Measurements from ENCODE around the gene ZNF74.
A peak's percentile ranks its signal among the peaks of the same experiment; 100 is the strongest.

Gene ZNF74

GRCh38 chr22:20440637-20441591 is 47.0 kb downstream of the ZNF74 start:
- peaks cover 9 to 43% (median 32%) of the 10 kb centered on the region in 11 experiments for H3K36me3 ChIP-seq
- H3K9ac ChIP-seq = no peak overlapping the region
- H3K9me3 ChIP-seq (replicated peaks in 1 of 11) = no peaks in the 10 kb centered on the region
- H3K27ac ChIP-seq = no peak overlapping the region
- TF ChIP-seq Cebpa-rat (IDR thresholded peaks at IDR 0.05) = no peak
- peaks cover 23 to 35% (median 29%) of the 10 kb centered on the region in 10 experiments for H3K4me1 ChIP-seq
- H3K4me2 ChIP-seq = peak overlapping the region in 1 of 11 experiments; percentile 10; a peak in 1 of 22 replicates
- H4K20me1 ChIP-seq = peaks cover 34 to 87% (median 50%) of the 10 kb centered on the region in 11 experiments; a peak in 19 of 22 replicates
- peaks cover 37 to 45% (median 43%) of the 10 kb centered on the region in 11 experiments for H3K27me3 ChIP-seq
- no peak overlapping the region for H3K4me3 ChIP-seq

GRCh38 chr22:20441631-20442484 is 47.9 kb downstream of the ZNF74 start:
- Histone ChIP-seq H3K9me3 (replicated peaks in 1 of 11) (no peaks in the 10 kb centered on the region), H4K20me1 (peaks cover 24 to 84% (median 41%) of the 10 kb centered on the region in 11 experiments; a peak in 19 of 22 replicates), H3K4me3 (no peak overlapping the region), H3K36me3 (peaks cover 16 to 52% (median 42%) of the 10 kb centered on the region in 11 experiments), H3K27me3 (peaks cover 28 to 36% (median 34%) of the 10 kb centered on the region in 11 experiments), H3K4me2 (peak overlapping the region in 1 of 11 experiments; percentile 10; a peak in 1 of 22 replicates), H3K27ac (no peak overlapping the region), H3K9ac (no peak overlapping the region), H3K4me1 (peaks cover 14 to 25% (median 20%) of the 10 kb centered on the region in 10 experiments; a peak in 19 of 20 replicates)
- TF ChIP-seq Cebpa-rat (IDR thresholded peaks at IDR 0.05) = no peak

GRCh38 chr22:20442485-20443284 is 48.7 kb downstream of the ZNF74 start:
- Histone ChIP-seq H3K9ac (no peak overlapping the region), H3K4me2 (no peak overlapping the region), H3K4me1 (peaks cover 5 to 17% (median 11%) of the 10 kb centered on the region in 10 experiments; a peak in 19 of 20 replicates), H4K20me1 (peaks cover 17 to 76% (median 33%) of the 10 kb centered on the region in 11 experiments; a peak in 18 of 22 replicates), H3K27me3 (peaks cover 19 to 28% (median 26%) of the 10 kb centered on the region in 11 experiments), H3K9me3 (replicated peaks in 1 of 11) (no peaks in the 10 kb centered on the region), H3K4me3 (no peak overlapping the region), H3K27ac (no peak overlapping the region), H3K36me3 (peaks cover 16 to 53% (median 42%) of the 10 kb centered on the region in 11 experiments)
- no peak for TF ChIP-seq Cebpa-rat (IDR thresholded peaks at IDR 0.05)

- Histone ChIP-seq H3K36me3 (peaks cover 16 to 53% (median 42%) of the 10 kb centered on the region in 11 experiments), H3K27ac (no peak overlapping the region), H3K27me3 (peaks cover 3 to 11% (median 9%) of the 10 kb centered on the region in 11 experiments; a peak in 21 of 22 replicates), H4K20me1 (peaks cover 2 to 59% (median 16%) of the 10 kb centered on the region in 11 experiments; a peak in 17 of 22 replicates), H3K4me3 (no peak overlapping the region), H3K4me2 (no peak overlapping the region), H3K4me1 (peaks cover 0 to 9% (median 3%) of the 10 kb centered on the region in 10 experiments; a peak in 5 of 20 replicates), H3K9ac (no peak overlapping the region), H3K9me3 (replicated peaks in 1 of 11) (no peaks in the 10 kb centered on the region)
- no peak for TF ChIP-seq Cebpa-rat (IDR thresholded peaks at IDR 0.05)
Observed at GRCh38 chr22:20444325-20444724, 50.4 kb downstream of the ZNF74 start.

- Histone ChIP-seq H3K9me3 (replicated peaks in 1 of 11) (no peaks in the 10 kb centered on the region), H3K27ac (no peak overlapping the region), H3K9ac (no peak overlapping the region), H3K27me3 (no peaks in the 10 kb centered on the region), H3K4me2 (no peak overlapping the region), H3K36me3 (peaks cover 20 to 67% (median 45%) of the 10 kb centered on the region in 11 experiments), H3K4me1 (peaks cover 0 to 6% (median 1%) of the 10 kb centered on the region in 10 experiments; a peak in 4 of 20 replicates), H3K4me3 (no peak overlapping the region), H4K20me1 (peaks cover 0 to 38% (median 0%) of the 10 kb centered on the region in 11 experiments; a peak in 6 of 22 replicates)
- TF ChIP-seq Cebpa-rat (IDR thresholded peaks at IDR 0.05) = no peak
Observed at GRCh38 chr22:20446383-20446970, 52.5 kb downstream of the ZNF74 start.

GRCh38 chr22:20448630-20449029 is 54.7 kb downstream of the ZNF74 start:
- TF ChIP-seq Cebpa-rat (IDR thresholded peaks at IDR 0.05) = no peak
- Histone ChIP-seq H3K4me1 (peaks cover 0 to 5% (median 0%) of the 10 kb centered on the region in 10 experiments; a peak in 1 of 20 replicates), H3K9me3 (replicated peaks in 1 of 11) (no peaks in the 10 kb centered on the region), H3K4me3 (no peak overlapping the region), H3K27me3 (no peaks in the 10 kb centered on the region), H3K4me2 (no peak overlapping the region), H4K20me1 (peaks cover 0 to 25% (median 0%) of the 10 kb centered on the region in 11 experiments; a peak in 2 of 22 replicates), H3K36me3 (peaks cover 12 to 52% (median 35%) of the 10 kb centered on the region in 11 experiments), H3K9ac (no peak overlapping the region), H3K27ac (no peak overlapping the region)

GRCh38 chr22:20449819-20450550 is 56.0 kb downstream of the ZNF74 start:
- no peak overlapping the region for H3K4me2 ChIP-seq
- TF ChIP-seq Cebpa-rat (IDR thresholded peaks at IDR 0.05) = no peak
- no peak overlapping the region for H3K27ac ChIP-seq
- peaks cover 12 to 39% (median 24%) of the 10 kb centered on the region in 11 experiments for H3K36me3 ChIP-seq
- peaks cover 0 to 12% (median 8%) of the 10 kb centered on the region in 10 experiments; a peak in 11 of 20 replicates for H3K4me1 ChIP-seq
- H3K9me3 ChIP-seq (replicated peaks in 1 of 11) = no peaks in the 10 kb centered on the region
- no peak overlapping the region for H3K9ac ChIP-seq
- H3K4me3 ChIP-seq = no peak overlapping the region
- H3K27me3 ChIP-seq = no peaks in the 10 kb centered on the region
- H4K20me1 ChIP-seq = peaks cover 0 to 12% (median 0%) of the 10 kb centered on the region in 11 experiments; a peak in 2 of 22 replicates

Data from BLaER1 treated with 17β-estradiol and CSF1 and Interleukin-3, amounts not matched to agents 10 nM and 100 nM (cell line).